HepG2 (cell line): ENCODE measurements around the gene RBM47. TPM values are rescaled to one million over a fixed set of nuclear protein-coding genes. Genes with fewer than 3 reads are reported as not detected.

Experiments used
- AHDC1 ChIP-seq: sonication (generic); formaldehyde crosslinking; IDR thresholded peaks from 2 replicates; pipeline ENCODE4 v1.5.1; 2020; ENCODE audit warnings: mild to moderate bottlenecking, missing genetic modification reagents, borderline replicate concordance
- ARHGAP35 ChIP-seq: sonication (generic); formaldehyde crosslinking; IDR thresholded peaks from 2 replicates; pipeline ENCODE4 v1.9.0; 2022; ENCODE audit warnings: mild to moderate bottlenecking, inconsistent platforms, moderate library complexity, missing genetic modification reagents, borderline replicate concordance
- ATF1 ChIP-seq: IDR thresholded peaks from 2 replicates; pipeline ENCODE4 v1.6.1; 2016; ENCODE audit warnings: mild to moderate bottlenecking, control low read depth
- CEBPG ChIP-seq: IDR thresholded peaks from 2 replicates; pipeline ENCODE4 v1.6.1; 2016
- CREB3 ChIP-seq: sonication (generic); formaldehyde crosslinking; IDR thresholded peaks from 2 replicates; pipeline ENCODE4 v1.5.0; 2020; ENCODE audit warnings: missing genetic modification reagents
- FIP1L1 ChIP-seq: fragments of 200-400 bp; formaldehyde crosslinking; IDR thresholded peaks from 2 replicates; pipeline ENCODE4 v1.6.1; 2018; ENCODE audit warnings: low read depth, mild to moderate bottlenecking, low read length, moderate library complexity, borderline replicate concordance; ENCODE audit not compliant: insufficient read depth
- LBX2 ChIP-seq: sonication (generic); formaldehyde crosslinking; IDR thresholded peaks from 2 replicates; pipeline ENCODE4 v1.5.0; 2020; ENCODE audit warnings: missing genetic modification reagents, mild to moderate bottlenecking, borderline replicate concordance
- MAFK ChIP-seq, 2 experiments: IDR thresholded peaks in 1 of 2; conservative IDR thresholded peaks in 1 of 2; 2 replicates each; pipeline ENCODE4 v1.6.1; 2011; ENCODE audit warnings: improper control_type of control experiment in 2 of 2, low read length in 2 of 2
- MLLT10 ChIP-seq: sonication (generic); formaldehyde crosslinking; IDR thresholded peaks from 2 replicates; pipeline ENCODE4 v1.4.0; 2020; ENCODE audit warnings: missing genetic modification reagents
- MLXIP ChIP-seq: sonication (generic); formaldehyde crosslinking; IDR thresholded peaks from 2 replicates; pipeline ENCODE4 v1.9.0; 2021; ENCODE audit warnings: missing genetic modification reagents, borderline replicate concordance
- MTF1 ChIP-seq: sonication (generic); formaldehyde crosslinking; IDR thresholded peaks from 2 replicates; pipeline ENCODE4 v1.5.0; 2020; ENCODE audit warnings: missing genetic modification reagents
- TFAP4 ChIP-seq: sonication (generic); IDR thresholded peaks from 2 replicates; pipeline ENCODE4 v1.6.1; 2016; ENCODE audit warnings: low read depth, borderline replicate concordance
- ZKSCAN5 ChIP-seq: sonication (generic); formaldehyde crosslinking; IDR thresholded peaks from 2 replicates; pipeline ENCODE4 v1.5.1; 2020; ENCODE audit warnings: mild to moderate bottlenecking, missing genetic modification reagents
- ZNF414 ChIP-seq: sonication (generic); formaldehyde crosslinking; IDR thresholded peaks from 2 replicates; pipeline ENCODE4 v1.5.0; 2020; ENCODE audit warnings: missing genetic modification reagents
- ZNF766 ChIP-seq: sonication (generic); formaldehyde crosslinking; IDR thresholded peaks from 2 replicates; pipeline ENCODE4 v1.5.0; 2020; ENCODE audit warnings: missing genetic modification reagents, borderline replicate concordance
- ZNF776 ChIP-seq: sonication (generic); formaldehyde crosslinking; IDR thresholded peaks from 2 replicates; pipeline ENCODE4 v1.4.0; 2020; ENCODE audit warnings: mild to moderate bottlenecking, missing genetic modification reagents
- polyA plus RNA-seq, 8 experiments: library from polyadenylated mRNA; depleted of rRNA in 3 of 8; stranded (reverse) in 7 of 8; unstranded in 1 of 8; fragments of >200 nt; fragmentation: Illumina TruSeq in 4 of 8; extraction: Trizol in 4 of 8; gene quantifications; 2 replicates each; pipeline versions ENCODE4 v1.2.1 to v1.2.3, GENCODE V29; 2011 to 2016; ENCODE audit warnings: low read depth in 4 of 8, missing spikeins in 1 of 8, mixed read lengths in 1 of 8; ENCODE audit not compliant: insufficient read depth in 1 of 8
- total RNA-seq, 5 experiments: library from RNA; depleted of rRNA; stranded (reverse); fragments of >200 nt; fragmentation: Illumina TruSeq; extraction: Trizol; gene quantifications; 2 replicates each; pipeline ENCODE4 v1.2.3, GENCODE V29; 2016; ENCODE audit warnings: low read depth in 1 of 5

Gene RBM47
- total and polyA plus RNA-seq, 2 of the 13 experiments (the other 11 are each of a cell fraction or from before 2014, with no cell fraction given) = 1.2 to 2.5 TPM

- TF ChIP-seq AHDC1 (CRISPR knock-in tag) (peak; percentile 80; the same call in 1 of the 2 replicates), FIP1L1 (no peak), MLXIP (CRISPR knock-in tag) (no peak), LBX2 (no peak), CEBPG (CRISPR knock-in tag) (peak; percentile 68), MLLT10 (CRISPR knock-in tag) (no peak), ZKSCAN5 (CRISPR knock-in tag) (no peak), ARHGAP35 (CRISPR knock-in tag) (no peak), ATF1 (CRISPR knock-in tag) (peak; percentile 43; the same call in 1 of the 2 replicates), CREB3 (CRISPR knock-in tag) (no peak), MAFK (conservative IDR thresholded peaks at IDR 0.05 in 1 of 2, IDR thresholded peaks at IDR 0.05 in 1 of 2; ENCODE audit: low read length in 2 of 2) (peak; percentile 99 to 100), MTF1 (CRISPR knock-in tag) (no peak), ZNF766 (CRISPR knock-in tag) (no peak), ZNF414 (CRISPR knock-in tag) (no peak), ZNF776 (CRISPR knock-in tag) (no peak), TFAP4 (peak; percentile 29; the same call in 1 of the 2 replicates)
Measured at GRCh38 chr4:40473578-40474388, 155.9 kb downstream of the RBM47 start (continued).
